NCI-H1092 treated with DMSO at 0.1 percent for 48 hours (cell line): ENCODE data around the gene H2BK1.

Experiments
- DNase-seq: peaks from one replicate; lab custom pipeline; 2025; lab: John Stamatoyannopoulos, UW

H2BK1 gene

DNA sequence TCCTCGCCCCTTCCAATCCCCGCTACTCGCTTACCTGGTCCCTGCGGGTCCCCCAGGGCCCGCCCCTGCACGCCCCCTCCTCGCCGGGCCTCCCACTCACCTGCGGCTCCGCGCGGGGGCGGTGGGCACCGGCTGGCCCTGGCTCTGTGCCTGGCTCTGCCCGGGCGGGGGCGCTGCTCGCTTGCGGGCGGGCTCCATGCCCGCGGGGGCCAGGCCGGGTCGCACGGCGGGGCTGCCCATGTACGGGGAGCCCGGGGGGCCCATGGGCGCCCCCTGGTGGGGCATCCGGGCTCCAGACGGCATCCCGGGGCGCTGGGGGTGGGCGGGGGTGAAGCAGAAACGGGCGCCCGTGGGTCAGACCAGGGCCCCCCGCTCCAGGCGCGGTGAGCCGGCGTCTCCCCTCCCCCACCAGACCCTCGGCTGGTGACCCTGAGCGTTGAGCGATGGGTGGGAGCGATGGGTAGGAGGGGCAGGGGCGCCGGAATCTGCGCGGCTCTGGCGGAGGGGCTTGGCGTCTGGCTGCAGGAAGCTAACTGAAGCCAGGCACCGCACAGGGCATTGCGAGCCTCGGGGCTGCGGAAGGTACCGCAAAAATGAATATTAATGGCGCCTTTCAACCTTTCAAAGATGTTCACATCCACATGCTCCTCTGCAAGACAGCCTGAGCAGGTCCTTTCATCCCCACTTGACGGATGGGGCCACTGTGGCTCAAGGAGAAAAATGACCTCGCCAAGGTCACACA is 35.2 kb upstream of the H2BK1 start:
- DNase-seq, result no peak

- no peak for DNase-seq
Measured at GRCh38 chr7:151244841-151245346, 34.6 kb upstream of the H2BK1 start.

- DNase-seq, result peak; percentile 70
Measured at GRCh38 chr7:151244196-151244840, 34.0 kb upstream of the H2BK1 start.

GRCh38 chr7:151243408-151244195 is 33.3 kb upstream of the H2BK1 start:
- peak; percentile 47 for DNase-seq

DNA sequence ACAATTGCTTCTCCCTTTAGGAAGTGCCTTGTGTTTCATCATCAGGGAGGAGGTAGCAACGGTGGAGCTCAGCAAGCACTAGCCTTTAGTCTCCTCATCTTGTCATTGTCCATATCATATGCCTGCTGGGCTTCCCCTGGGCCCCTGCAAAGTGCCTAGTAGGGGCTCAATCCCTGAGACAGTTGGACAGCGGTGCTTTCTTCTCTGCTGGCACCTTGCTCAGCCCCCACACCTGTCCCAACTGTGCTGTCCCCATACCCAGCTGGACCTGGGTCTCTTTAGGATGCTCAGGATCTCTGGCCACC is 32.7 kb upstream of the H2BK1 start:
- DNase-seq, result no peak

DNA sequence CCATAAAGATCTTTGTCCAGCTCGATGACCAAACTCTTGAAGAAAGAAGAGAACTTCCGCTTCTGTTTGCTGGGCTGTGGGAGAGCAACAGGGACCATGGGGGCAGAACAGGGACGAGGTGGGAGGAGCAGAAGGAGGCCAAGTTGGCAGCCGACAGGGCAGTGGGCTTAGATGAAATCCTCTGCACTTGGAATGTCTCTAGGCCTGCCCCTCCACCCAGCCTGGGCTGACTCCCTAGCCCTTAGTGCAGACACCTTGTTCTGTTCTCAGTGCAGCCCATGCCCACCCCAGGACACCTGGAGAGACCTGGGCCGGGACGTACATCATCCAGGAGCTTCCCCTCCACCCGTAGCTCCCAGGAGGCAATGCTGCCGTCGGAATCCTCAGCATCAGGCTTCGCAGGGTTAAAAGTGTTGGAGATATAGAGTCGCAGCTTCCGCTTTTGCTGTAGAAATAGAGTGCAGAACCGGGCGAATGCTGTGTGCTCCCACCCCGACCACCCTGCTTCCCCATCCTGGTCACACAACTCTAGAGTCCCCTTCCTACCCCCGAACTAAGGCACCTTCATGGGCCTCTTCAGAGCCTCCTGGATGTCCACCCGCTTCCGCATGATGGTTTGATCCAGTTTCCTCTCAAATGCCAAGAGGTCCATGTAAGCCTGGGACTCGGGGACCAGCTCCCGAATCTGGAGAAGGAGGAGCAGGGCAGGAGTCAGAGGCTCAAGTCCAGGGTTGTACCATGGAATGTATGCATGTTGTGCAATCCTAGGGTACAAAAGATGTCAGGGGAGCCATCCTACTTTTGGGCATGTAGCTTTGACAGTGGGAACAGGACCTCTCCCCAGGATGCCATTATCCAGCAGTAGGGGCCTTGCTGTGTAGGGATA is 32.1 kb upstream of the H2BK1 start:
- DNase-seq, result no peak

- no peak for DNase-seq
Measured at GRCh38 chr7:151241755-151242096, 31.4 kb upstream of the H2BK1 start.

DNA sequence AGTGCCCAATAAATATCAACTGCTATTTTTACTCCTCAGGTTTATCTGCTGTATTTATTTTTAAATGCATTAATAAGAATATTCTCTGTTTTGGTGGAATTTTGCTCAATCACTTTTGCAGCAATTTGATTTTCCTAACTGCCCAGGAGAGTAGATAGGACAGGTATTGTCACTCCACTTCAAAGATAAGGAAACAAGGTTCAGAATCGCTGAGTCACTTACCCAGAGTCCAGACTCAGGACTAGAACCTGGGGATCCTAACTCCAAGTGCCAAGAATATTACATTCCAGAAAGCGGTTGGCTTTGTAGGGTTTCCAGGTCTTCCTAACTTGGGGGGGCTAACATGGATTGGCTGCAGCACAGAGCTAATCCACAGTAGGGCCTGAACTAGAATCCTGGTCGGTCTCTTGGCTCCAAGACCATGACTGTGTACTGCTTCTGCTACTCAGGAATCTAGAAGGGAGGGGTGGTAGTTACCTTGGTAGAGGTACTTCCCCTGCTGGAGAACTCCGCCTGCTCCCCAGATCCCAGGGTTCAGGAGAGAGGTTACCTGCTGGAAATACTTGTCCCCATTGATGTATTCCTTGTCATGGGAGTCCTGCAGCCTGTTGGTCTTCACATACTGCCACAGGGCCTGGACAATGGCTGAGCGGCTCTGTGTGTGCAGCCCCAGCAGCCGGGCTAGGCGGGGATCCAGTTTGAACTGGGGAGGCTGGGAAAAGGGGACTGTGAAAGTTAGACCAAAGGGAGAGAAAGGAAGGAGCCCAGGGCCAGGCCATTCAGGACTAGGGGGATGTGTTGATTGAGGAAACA is 30.9 kb upstream of the H2BK1 start:
- no peak for DNase-seq

- DNase-seq, result no peak
Measured at GRCh38 chr7:151240536-151240935, 30.2 kb upstream of the H2BK1 start.

GRCh38 chr7:151239837-151240459 is 29.7 kb upstream of the H2BK1 start:
- DNase-seq, result no peak

GRCh38 chr7:151238924-151239836 is 28.9 kb upstream of the H2BK1 start:
- no peak for DNase-seq

- no peak for DNase-seq
Measured at GRCh38 chr7:151238190-151238810, 28.0 kb upstream of the H2BK1 start.

- DNase-seq, result no peak
Measured at GRCh38 chr7:151237244-151238189, 27.2 kb upstream of the H2BK1 start.

- DNase-seq, result no peak
Measured at GRCh38 chr7:151236406-151236805, 26.1 kb upstream of the H2BK1 start.

DNA sequence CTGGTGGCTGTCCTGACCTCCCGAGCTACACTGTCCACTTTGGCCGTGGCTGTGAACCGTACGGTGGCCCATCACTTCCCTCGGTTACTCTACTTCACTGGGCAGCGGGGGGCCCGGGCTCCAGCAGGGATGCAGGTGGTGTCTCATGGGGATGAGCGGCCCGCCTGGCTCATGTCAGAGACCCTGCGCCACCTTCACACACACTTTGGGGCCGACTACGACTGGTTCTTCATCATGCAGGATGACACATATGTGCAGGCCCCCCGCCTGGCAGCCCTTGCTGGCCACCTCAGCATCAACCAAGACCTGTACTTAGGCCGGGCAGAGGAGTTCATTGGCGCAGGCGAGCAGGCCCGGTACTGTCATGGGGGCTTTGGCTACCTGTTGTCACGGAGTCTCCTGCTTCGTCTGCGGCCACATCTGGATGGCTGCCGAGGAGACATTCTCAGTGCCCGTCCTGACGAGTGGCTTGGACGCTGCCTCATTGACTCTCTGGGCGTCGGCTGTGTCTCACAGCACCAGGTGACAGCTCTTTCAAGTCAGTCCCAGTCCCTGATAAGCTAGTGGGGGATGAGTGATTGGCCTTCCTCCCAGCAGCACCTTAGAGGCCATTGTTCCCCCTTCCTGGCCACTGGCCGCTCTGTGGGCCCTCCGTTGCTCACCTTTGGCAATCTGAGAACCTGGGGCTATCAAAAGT is 25.0 kb upstream of the H2BK1 start:
- DNase-seq, result no peak

- no peak for DNase-seq
Measured at GRCh38 chr7:151233804-151234203, 23.5 kb upstream of the H2BK1 start.

DNA sequence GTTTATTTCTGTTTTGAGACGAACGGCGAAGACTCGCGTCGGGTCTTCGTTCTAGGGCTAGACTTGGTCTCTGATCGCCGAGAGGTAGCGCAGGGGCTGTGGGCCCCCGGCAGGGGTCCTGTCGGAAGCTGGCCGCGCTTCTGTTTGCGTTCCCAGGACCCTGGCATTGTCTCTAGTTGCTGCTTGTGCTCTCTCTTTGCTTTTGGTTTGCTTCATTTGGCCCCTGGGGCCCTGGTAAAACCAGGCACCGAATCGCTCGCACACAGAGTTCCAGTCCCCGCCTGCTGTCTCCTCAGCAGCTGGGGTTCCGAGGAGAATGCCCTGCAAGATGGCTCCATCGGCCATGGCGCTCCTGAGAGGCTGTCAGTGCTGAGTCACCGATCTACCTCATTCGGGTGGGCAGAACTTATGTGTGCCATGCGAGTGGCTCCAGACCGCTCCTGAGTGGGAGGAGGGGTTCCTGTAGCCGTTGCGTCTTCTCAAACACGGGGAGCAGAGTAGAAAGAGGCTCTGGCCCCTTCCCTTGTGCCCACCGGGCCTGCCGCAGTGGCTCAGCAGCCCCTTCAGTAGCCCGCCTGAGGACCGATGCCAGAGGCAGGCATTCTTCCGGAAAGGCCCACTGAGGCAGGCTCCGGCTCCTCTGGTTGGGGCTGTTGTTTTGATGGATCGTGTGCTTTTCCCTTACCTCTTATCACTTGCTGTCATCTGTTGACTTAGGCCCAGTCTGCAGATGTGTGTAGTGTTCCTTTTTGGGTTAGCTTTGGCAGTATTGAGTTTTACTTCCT is 22.8 kb upstream of the H2BK1 start:
- no peak for DNase-seq
